Liver (tissue), 9 donors: ENCODE measurements around the gene CSMD2. TPM values are rescaled to one million over a fixed set of nuclear protein-coding genes. Genes with fewer than 3 reads are reported as not detected.

ENCODE experiments used
- DNase-seq: peaks from one replicate; pipeline ENCODE4 v3.0.0-alpha.2; 2017; ENCODE audit warnings: low spot score
- H3K27ac ChIP-seq, 2 donors: one replicate each; pipeline ENCODE4 v1.7.0; 2013; ENCODE audit warnings: inconsistent platforms in 2 of 2, low read length in 2 of 2, control low read depth in 1 of 2, low read depth in 1 of 2, mild to moderate bottlenecking in 1 of 2
- H3K27me3 ChIP-seq, 4 donors: one replicate each; pipeline versions ENCODE4 v1.6.1 to v1.7.0; 2013; ENCODE audit warnings: low read length in 3 of 4, inconsistent platforms in 1 of 4, mild to moderate bottlenecking in 1 of 4, moderate library complexity in 1 of 4; ENCODE audit not compliant: control insufficient read depth in 4 of 4, insufficient read depth in 4 of 4
- H3K36me3 ChIP-seq, 4 donors: one replicate each; pipeline versions ENCODE4 v1.6.1 to v1.7.0; 2013; ENCODE audit warnings: low read length in 3 of 4, mild to moderate bottlenecking in 3 of 4, low read depth in 1 of 4, moderate library complexity in 1 of 4; ENCODE audit not compliant: control insufficient read depth in 4 of 4, insufficient read depth in 3 of 4
- H3K4me1 ChIP-seq, 4 donors: one replicate each; pipeline versions ENCODE4 v1.6.1 to v1.7.0; 2013; ENCODE audit warnings: low read length in 3 of 4, mild to moderate bottlenecking in 3 of 4, moderate library complexity in 1 of 4; ENCODE audit not compliant: control insufficient read depth in 4 of 4, insufficient read depth in 4 of 4
- H3K4me3 ChIP-seq, 3 donors: one replicate each; pipeline versions ENCODE4 v1.6.1 to v1.7.0; 2013; ENCODE audit warnings: low read length in 3 of 3, control low read depth in 1 of 3, low read depth in 1 of 3, mild to moderate bottlenecking in 1 of 3
- H3K9ac ChIP-seq, 2 donors: one replicate each; pipeline ENCODE4 v1.7.0; 2013; ENCODE audit warnings: low read length in 2 of 2, mild to moderate bottlenecking in 2 of 2, moderate library complexity in 2 of 2, control low read depth in 1 of 2, low read depth in 1 of 2
- H3K9me3 ChIP-seq, 4 donors: one replicate each; pipeline versions ENCODE4 v1.6.1 to v1.7.0; 2013; ENCODE audit warnings: low read length in 3 of 4; ENCODE audit not compliant: control insufficient read depth in 4 of 4
- ATF3 ChIP-seq: IDR thresholded peaks from 2 replicates; pipeline ENCODE4 v1.6.1; 2016; ENCODE audit warnings: antibody characterized with exemption
- EGR1 ChIP-seq, 2 donors: IDR thresholded peaks; 2 replicates each; pipeline ENCODE4 v1.6.1; 2016 to 2018; ENCODE audit warnings: antibody characterized with exemption in 2 of 2, low read depth in 2 of 2
- FOXA1 ChIP-seq: IDR thresholded peaks from 2 replicates; pipeline ENCODE4 v1.6.1; 2016; ENCODE audit warnings: antibody characterized with exemption
- FOXA2 ChIP-seq: IDR thresholded peaks from 2 replicates; pipeline ENCODE4 v1.6.1; 2016; ENCODE audit warnings: antibody characterized with exemption
- GABPA ChIP-seq, 2 donors: IDR thresholded peaks in 1 of 2; conservative IDR thresholded peaks in 1 of 2; 2 replicates each; pipeline ENCODE4 v1.6.1; 2016; ENCODE audit warnings: antibody characterized with exemption in 2 of 2, mild to moderate bottlenecking in 1 of 2, moderate library complexity in 1 of 2
- HNF4A ChIP-seq, 2 donors: conservative IDR thresholded peaks; 2 replicates each; pipeline ENCODE4 v1.6.1; 2016; ENCODE audit warnings: antibody characterized with exemption in 2 of 2, mild to moderate bottlenecking in 2 of 2
- HNF4G ChIP-seq: IDR thresholded peaks from 2 replicates; pipeline ENCODE4 v1.6.1; 2016; ENCODE audit warnings: antibody characterized with exemption
- JUND ChIP-seq, 2 donors: IDR thresholded peaks; 2 replicates each; pipeline ENCODE4 v1.6.1; 2016; ENCODE audit warnings: antibody characterized with exemption in 2 of 2
- NR2F2 ChIP-seq: IDR thresholded peaks from 2 replicates; pipeline ENCODE4 v1.6.1; 2016; ENCODE audit warnings: antibody characterized with exemption
- RAD21 ChIP-seq, 2 donors: IDR thresholded peaks; 2 replicates each; pipeline ENCODE4 v1.6.1; 2016; ENCODE audit warnings: antibody characterized with exemption in 2 of 2, mild to moderate bottlenecking in 2 of 2
- RXRA ChIP-seq, 2 donors: IDR thresholded peaks; 2 replicates each; pipeline ENCODE4 v1.6.1; 2017 to 2018; ENCODE audit warnings: antibody characterized with exemption in 2 of 2, mild to moderate bottlenecking in 1 of 2
- SP1 ChIP-seq: IDR thresholded peaks from 2 replicates; pipeline ENCODE4 v1.6.1; 2018; ENCODE audit warnings: antibody characterized with exemption, mild to moderate bottlenecking
- TAF1 ChIP-seq: conservative IDR thresholded peaks from 2 replicates; pipeline ENCODE4 v1.6.1; 2016; ENCODE audit warnings: antibody characterized with exemption, mild to moderate bottlenecking
- YY1 ChIP-seq: IDR thresholded peaks from 2 replicates; pipeline ENCODE4 v1.6.1; 2016; ENCODE audit warnings: antibody characterized with exemption, mild to moderate bottlenecking
- WGBS: extraction: QIAGEN DNeasy Blood & Tissue Kit; methylation state at CpG from one replicate; pipeline ENCODE4 v1.1.7; 2013; 5-methylcytosine and 5-hydroxymethylcytosine counted together
- polyA plus RNA-seq, 2 donors: library from polyadenylated mRNA; stranded (reverse) in 1 of 2; unstranded in 1 of 2; fragments of 200-250 nt in 1 of 2; fragments of >200 nt in 1 of 2; fragmentation: Nextera tagmentation in 1 of 2; extraction: Ambion mirVana in 1 of 2; gene quantifications; one replicate each; pipeline versions ENCODE4 v1.2.1 to v1.2.3, GENCODE V29; 2013 to 2015
- total RNA-seq, 2 donors: library from RNA; depleted of rRNA; stranded (reverse); fragments of >200 nt; gene quantifications; one replicate each; pipeline ENCODE4 v1.2.3, GENCODE V29; 2014
- TF ChIP-seq, protein P1 (sequence below): IDR thresholded peaks from 2 replicates; pipeline ENCODE4 v1.6.1; 2016; ENCODE audit warnings: antibody characterized with exemption, mild to moderate bottlenecking
- TF ChIP-seq, protein P2 (sequence below): fragments of 150-350 bp; IDR thresholded peaks from 2 replicates; pipeline ENCODE4 v1.5.1; 2017; ENCODE audit warnings: improper control_type of control experiment, low read depth, low read length; ENCODE audit not compliant: missing input control
- TF ChIP-seq, protein P3 (sequence below): IDR thresholded peaks from 2 replicates; pipeline ENCODE4 v1.6.1; 2016; ENCODE audit warnings: antibody characterized with exemption
- TF ChIP-seq, protein P4 (sequence below): IDR thresholded peaks from 2 replicates; pipeline ENCODE4 v1.6.1; 2016; ENCODE audit warnings: antibody characterized with exemption
- donor health status: healthy.
- donor health status: healthy.
- donor health status: healthy.
- donor health status: healthy.
- donor health status: healthy.

CSMD2 gene
- total and polyA plus RNA-seq, 4 donors: 0.08 to 0.09 TPM; not detected in 2

DNA sequence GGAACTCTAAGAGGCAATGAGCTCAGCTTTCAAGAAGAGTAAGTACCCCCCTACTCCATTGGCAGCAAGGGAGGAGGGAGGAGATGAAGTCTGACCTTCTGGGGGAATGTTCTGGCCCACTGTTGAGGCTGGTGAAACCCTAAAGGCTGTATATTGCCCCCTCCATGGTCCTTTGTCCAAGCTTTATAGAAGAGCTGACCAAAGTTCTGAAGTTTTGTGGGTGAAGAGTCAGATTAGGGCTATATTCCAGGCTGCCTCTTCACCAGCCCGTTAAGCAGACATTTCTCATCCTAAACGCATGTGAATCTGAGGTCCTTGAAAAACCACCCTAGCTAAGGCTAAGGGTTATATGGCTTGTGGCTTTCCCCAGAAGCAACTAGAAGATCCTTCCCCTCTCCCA, 13.0 kb upstream of the CSMD2 start:
- TF ChIP-seq EGR1 (IDR thresholded peaks at IDR 0.05; ENCODE audit: low read depth in 2 of 2): no peak
- TF ChIP-seq GABPA (IDR thresholded peaks at IDR 0.05 in 1 of 2, conservative IDR thresholded peaks at IDR 0.05 in 1 of 2): no peak
- Histone ChIP-seq H3K4me3 (no peak overlapping the region), H3K9me3 (no peaks in the 10 kb centered on the region), H3K9ac (no peak overlapping the region), H3K27me3 (peaks cover 5 to 19% (median 9%) of the 10 kb centered on the region in 4 donors), H3K4me1 (no peaks in the 10 kb centered on the region), H3K36me3 (no peaks in the 10 kb centered on the region), H3K27ac (no peak overlapping the region)
- DNase-seq: no peak
- 55% methylated on average over 2 of the region's 2 CpGs for WGBS

DNA sequence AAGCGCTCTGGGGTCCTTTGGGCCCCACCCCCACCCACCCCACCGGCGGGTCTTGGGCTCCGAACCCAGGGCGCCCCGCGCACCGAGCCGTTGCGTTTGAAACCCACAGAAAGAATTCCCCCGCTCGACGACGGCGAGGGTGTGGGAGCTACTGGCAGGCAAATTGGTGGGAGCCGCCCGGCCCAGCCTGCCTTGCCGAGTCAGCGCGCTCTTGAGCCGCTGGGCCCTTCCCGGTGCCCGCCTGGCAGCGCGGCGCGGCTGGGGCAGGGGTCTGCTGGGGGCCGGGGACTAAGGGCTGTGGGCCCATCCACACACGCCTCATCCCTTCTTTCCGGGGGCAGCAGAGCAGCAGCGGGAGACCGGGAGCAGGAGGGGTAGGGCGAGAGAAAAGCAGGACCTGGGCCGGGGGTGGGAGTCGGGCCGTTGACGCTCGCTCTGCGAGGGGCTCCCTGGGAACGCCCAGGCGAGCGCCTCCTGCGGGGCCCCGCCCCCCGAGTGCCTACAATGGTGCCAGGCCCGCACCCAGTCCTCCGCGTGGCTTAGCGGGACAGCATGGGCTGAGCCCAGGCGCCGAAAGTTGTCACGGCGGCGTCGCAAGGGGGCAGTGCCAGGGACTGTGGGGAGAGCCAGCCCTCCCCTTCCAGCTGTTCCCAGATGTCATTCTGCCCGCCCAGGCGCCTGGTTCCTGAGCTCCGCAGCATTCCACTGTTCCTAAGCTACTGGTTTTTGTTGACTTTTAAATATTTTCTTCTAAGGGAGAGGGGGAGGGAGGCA, 12.0 kb upstream of the CSMD2 start, which contains the start of gene C1orf94:
C1orf94 (plus strand) TSS at position 78 of the 774 bp plus-strand sequence. CDS start 883 bp downstream, outside the sequence.
- H3K36me3 ChIP-seq: no peaks in the 10 kb centered on the region
- H3K9ac ChIP-seq: no peak within 1 kb of the TSS
- no peak for DNase-seq
- TF ChIP-seq JUND (IDR thresholded peaks at IDR 0.05) (no peak), EGR1 (IDR thresholded peaks at IDR 0.05; ENCODE audit: low read depth in 2 of 2) (no peak), YY1 (no peak), FOXA1 (no peak), SP1 (no peak), RXRA (IDR thresholded peaks at IDR 0.05) (no peak)
- WGBS: 8% methylated on average over 58 of the region's 58 CpGs
- H3K27me3 ChIP-seq: peaks cover 5 to 22% (median 9%) of the 10 kb centered on the region in 4 donors
- H3K27ac ChIP-seq: no peak within 1 kb of the TSS
- H3K4me3 ChIP-seq: no peak within 1 kb of the TSS
- no peaks in the 10 kb centered on the region for H3K4me1 ChIP-seq
- no peaks in the 10 kb centered on the region for H3K9me3 ChIP-seq

DNA sequence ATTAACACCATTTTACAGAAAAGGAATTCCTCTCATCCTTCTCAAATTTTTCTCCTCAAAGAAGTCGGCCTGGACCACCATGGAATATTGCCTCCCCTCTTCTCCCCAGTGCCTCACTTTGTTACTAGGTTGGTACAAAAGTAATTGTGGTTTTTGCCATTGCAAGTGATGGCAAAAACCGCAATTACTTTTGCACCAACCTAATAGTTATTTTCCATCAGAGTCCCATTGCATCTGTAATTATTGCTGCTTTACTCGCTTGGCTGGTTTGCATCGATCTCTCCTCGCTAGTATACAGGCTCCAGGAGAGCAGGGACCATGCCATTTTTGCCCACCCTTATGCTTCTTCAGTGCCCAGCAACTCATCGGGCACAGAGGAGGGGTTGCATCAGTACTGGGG, 10.7 kb upstream of the CSMD2 start:
- Histone ChIP-seq H3K9ac (no peak overlapping the region), H3K4me1 (no peaks in the 10 kb centered on the region), H3K27ac (no peak overlapping the region), H3K4me3 (no peak overlapping the region), H3K9me3 (no peaks in the 10 kb centered on the region), H3K36me3 (no peaks in the 10 kb centered on the region), H3K27me3 (peaks cover 5 to 24% (median 9%) of the 10 kb centered on the region in 4 donors)
- WGBS: 81% methylated on average over 6 of the region's 6 CpGs
- TF ChIP-seq JUND (IDR thresholded peaks at IDR 0.05) (no peak), YY1 (no peak), HNF4A (conservative IDR thresholded peaks at IDR 0.05) (no peak), NR2F2 (no peak), ATF3 (no peak), TAF1 (no peak), GABPA (IDR thresholded peaks at IDR 0.05 in 1 of 2, conservative IDR thresholded peaks at IDR 0.05 in 1 of 2) (no peak), SP1 (no peak), RXRA (IDR thresholded peaks at IDR 0.05) (no peak), EGR1 (IDR thresholded peaks at IDR 0.05; ENCODE audit: low read depth in 2 of 2) (no peak), RAD21 (IDR thresholded peaks at IDR 0.05) (no peak), HNF4G (no peak), FOXA2 (no peak), FOXA1 (no peak)
- TF ChIP-seq, protein P1, sequence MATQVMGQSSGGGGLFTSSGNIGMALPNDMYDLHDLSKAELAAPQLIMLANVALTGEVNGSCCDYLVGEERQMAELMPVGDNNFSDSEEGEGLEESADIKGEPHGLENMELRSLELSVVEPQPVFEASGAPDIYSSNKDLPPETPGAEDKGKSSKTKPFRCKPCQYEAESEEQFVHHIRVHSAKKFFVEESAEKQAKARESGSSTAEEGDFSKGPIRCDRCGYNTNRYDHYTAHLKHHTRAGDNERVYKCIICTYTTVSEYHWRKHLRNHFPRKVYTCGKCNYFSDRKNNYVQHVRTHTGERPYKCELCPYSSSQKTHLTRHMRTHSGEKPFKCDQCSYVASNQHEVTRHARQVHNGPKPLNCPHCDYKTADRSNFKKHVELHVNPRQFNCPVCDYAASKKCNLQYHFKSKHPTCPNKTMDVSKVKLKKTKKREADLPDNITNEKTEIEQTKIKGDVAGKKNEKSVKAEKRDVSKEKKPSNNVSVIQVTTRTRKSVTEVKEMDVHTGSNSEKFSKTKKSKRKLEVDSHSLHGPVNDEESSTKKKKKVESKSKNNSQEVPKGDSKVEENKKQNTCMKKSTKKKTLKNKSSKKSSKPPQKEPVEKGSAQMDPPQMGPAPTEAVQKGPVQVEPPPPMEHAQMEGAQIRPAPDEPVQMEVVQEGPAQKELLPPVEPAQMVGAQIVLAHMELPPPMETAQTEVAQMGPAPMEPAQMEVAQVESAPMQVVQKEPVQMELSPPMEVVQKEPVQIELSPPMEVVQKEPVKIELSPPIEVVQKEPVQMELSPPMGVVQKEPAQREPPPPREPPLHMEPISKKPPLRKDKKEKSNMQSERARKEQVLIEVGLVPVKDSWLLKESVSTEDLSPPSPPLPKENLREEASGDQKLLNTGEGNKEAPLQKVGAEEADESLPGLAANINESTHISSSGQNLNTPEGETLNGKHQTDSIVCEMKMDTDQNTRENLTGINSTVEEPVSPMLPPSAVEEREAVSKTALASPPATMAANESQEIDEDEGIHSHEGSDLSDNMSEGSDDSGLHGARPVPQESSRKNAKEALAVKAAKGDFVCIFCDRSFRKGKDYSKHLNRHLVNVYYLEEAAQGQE: no peak
- TF ChIP-seq, protein P2, sequence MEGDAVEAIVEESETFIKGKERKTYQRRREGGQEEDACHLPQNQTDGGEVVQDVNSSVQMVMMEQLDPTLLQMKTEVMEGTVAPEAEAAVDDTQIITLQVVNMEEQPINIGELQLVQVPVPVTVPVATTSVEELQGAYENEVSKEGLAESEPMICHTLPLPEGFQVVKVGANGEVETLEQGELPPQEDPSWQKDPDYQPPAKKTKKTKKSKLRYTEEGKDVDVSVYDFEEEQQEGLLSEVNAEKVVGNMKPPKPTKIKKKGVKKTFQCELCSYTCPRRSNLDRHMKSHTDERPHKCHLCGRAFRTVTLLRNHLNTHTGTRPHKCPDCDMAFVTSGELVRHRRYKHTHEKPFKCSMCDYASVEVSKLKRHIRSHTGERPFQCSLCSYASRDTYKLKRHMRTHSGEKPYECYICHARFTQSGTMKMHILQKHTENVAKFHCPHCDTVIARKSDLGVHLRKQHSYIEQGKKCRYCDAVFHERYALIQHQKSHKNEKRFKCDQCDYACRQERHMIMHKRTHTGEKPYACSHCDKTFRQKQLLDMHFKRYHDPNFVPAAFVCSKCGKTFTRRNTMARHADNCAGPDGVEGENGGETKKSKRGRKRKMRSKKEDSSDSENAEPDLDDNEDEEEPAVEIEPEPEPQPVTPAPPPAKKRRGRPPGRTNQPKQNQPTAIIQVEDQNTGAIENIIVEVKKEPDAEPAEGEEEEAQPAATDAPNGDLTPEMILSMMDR: no peak
- TF ChIP-seq, protein P3, sequence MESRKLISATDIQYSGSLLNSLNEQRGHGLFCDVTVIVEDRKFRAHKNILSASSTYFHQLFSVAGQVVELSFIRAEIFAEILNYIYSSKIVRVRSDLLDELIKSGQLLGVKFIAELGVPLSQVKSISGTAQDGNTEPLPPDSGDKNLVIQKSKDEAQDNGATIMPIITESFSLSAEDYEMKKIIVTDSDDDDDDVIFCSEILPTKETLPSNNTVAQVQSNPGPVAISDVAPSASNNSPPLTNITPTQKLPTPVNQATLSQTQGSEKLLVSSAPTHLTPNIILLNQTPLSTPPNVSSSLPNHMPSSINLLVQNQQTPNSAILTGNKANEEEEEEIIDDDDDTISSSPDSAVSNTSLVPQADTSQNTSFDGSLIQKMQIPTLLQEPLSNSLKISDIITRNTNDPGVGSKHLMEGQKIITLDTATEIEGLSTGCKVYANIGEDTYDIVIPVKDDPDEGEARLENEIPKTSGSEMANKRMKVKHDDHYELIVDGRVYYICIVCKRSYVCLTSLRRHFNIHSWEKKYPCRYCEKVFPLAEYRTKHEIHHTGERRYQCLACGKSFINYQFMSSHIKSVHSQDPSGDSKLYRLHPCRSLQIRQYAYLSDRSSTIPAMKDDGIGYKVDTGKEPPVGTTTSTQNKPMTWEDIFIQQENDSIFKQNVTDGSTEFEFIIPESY: no peak
- TF ChIP-seq, protein P4, sequence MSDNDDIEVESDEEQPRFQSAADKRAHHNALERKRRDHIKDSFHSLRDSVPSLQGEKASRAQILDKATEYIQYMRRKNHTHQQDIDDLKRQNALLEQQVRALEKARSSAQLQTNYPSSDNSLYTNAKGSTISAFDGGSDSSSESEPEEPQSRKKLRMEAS: no peak
- DNase-seq: no peak
